HCT116 (cell line): Measurements from ENCODE around the gene MYLK. TPM values are rescaled to one million over a fixed set of nuclear protein-coding genes. Genes with fewer than 3 reads are reported as not detected.

Source experiments
- ATAC-seq: fragments of 200-7000 bp; cut with Tn5 transposase; 2 replicates; pipeline ENCODE4 v1.9.1; 2020; ENCODE audit warnings: mild to moderate bottlenecking, moderate library complexity
- BruUV-seq: library from RNA; stranded (reverse); fragments of 400-500 nt; replicated peaks from 2 replicates; lab custom pipeline; 2021; lab: Mats Ljungman, UMichigan
- CTCF ChIA-PET: fragments of 300-600 bp; sonication (Branson Sonifier 250); formaldehyde crosslinking; loops from one replicate; lab custom pipeline; 2021; ENCODE audit warnings: antibody characterized with exemption; lab: Charles Lee
- POLR2A ChIA-PET: fragments of 300-600, 350-600 bp; sonication (Branson Sonifier 250); formaldehyde crosslinking; loops from one replicate; lab custom pipeline; 2021; ENCODE audit warnings: antibody characterized with exemption; lab: Charles Lee
- RAD21 ChIA-PET, 2 experiments: fragments of 300-600 bp; sonication (Branson Sonifier 250); formaldehyde crosslinking; loops; one replicate each; lab custom pipeline; 2023; ENCODE audit warnings: low total read pairs in 2 of 2; ENCODE audit not compliant: uncharacterized antibody in 2 of 2, unreplicated experiment in 2 of 2, low non-redundant PET in 1 of 2; lab: Charles Lee
- DNase-seq: peaks from one replicate; pipeline ENCODE4 v3.0.0-alpha.2; 2010; ENCODE audit warnings: low read depth, low spot score
- H2AFZ ChIP-seq: fragments of 200-600 bp; shearing (Covaris generic), sonication (generic); 2 replicates; pipeline ENCODE4 v1.6.1; 2017; ENCODE audit warnings: low read depth, mixed run types, mixed read lengths, antibody characterized with exemption, low read length; ENCODE audit not compliant: poor library complexity, severe bottlenecking
- H3K27ac ChIP-seq: 2 replicates; pipeline ENCODE4 v1.5.1; 2012; ENCODE audit warnings: low read depth, low read length
- H3K27me3 ChIP-seq: fragments of 200-600 bp; sonication (generic); 2 replicates; pipeline ENCODE4 v1.6.1; 2016; ENCODE audit warnings: mixed run types, low read length, mixed read lengths; ENCODE audit not compliant: insufficient read depth
- H3K36me3 ChIP-seq, 2 experiments: fragments of 200-500 bp in 1 of 2; fragments of 200-600 bp in 1 of 2; sonication (Bioruptor generic) in 1 of 2; sonication (generic) in 1 of 2; 2 replicates each; pipeline versions ENCODE4 v1.5.1 to v1.6.1; 2014 to 2016; ENCODE audit warnings: low read length in 2 of 2, inconsistent platforms in 1 of 2, mixed read lengths in 1 of 2, mixed run types in 1 of 2; ENCODE audit not compliant: insufficient read depth in 2 of 2, control insufficient read depth in 1 of 2
- H3K4me1 ChIP-seq, 2 experiments: fragments of 200-600 bp in 1 of 2; sonication (generic) in 1 of 2; 2 replicates each; pipeline versions ENCODE4 v1.5.1 to v1.6.1; 2012 to 2017; ENCODE audit warnings: low read length in 2 of 2, inconsistent platforms in 1 of 2, mild to moderate bottlenecking in 1 of 2, mixed read lengths in 1 of 2, mixed run types in 1 of 2, moderate library complexity in 1 of 2; ENCODE audit not compliant: insufficient read depth in 2 of 2, control insufficient read depth in 1 of 2
- H3K4me2 ChIP-seq: fragments of 200-600 bp; sonication (generic); 2 replicates; pipeline ENCODE4 v1.6.1; 2017; ENCODE audit warnings: mixed run types, low read length, mixed read lengths
- H3K4me3 ChIP-seq, 2 experiments: fragments of 200-600 bp in 1 of 2; sonication (generic) in 1 of 2; replicated peaks in 1 of 2; 2 replicates each; pipeline ENCODE4 v1.5.1; 2011 to 2016; ENCODE audit warnings: low read length in 2 of 2, control low read depth in 1 of 2, low read depth in 1 of 2, mild to moderate bottlenecking in 1 of 2, mixed read lengths in 1 of 2, mixed run types in 1 of 2
- H3K79me2 ChIP-seq: fragments of 200-600 bp; sonication (generic); 2 replicates; pipeline ENCODE4 v1.6.1; 2017; ENCODE audit warnings: mild to moderate bottlenecking, mixed run types, low read length, moderate library complexity, mixed read lengths; ENCODE audit not compliant: insufficient read depth
- H3K9ac ChIP-seq: fragments of 200-600 bp; sonication (generic); 2 replicates; pipeline ENCODE4 v1.6.1; 2016; ENCODE audit warnings: low read length, mixed read lengths
- H3K9me2 ChIP-seq: fragments of 200-600 bp; sonication (generic), shearing (Covaris generic); 2 replicates; pipeline ENCODE4 v1.6.1; 2017; ENCODE audit warnings: mixed run types, mild to moderate bottlenecking, moderate library complexity; ENCODE audit not compliant: insufficient read depth
- H3K9me3 ChIP-seq, 2 experiments: fragments of 200-500 bp in 1 of 2; fragments of 200-600 bp in 1 of 2; sonication (Bioruptor generic) in 1 of 2; sonication (generic) in 1 of 2; 2 replicates each; pipeline ENCODE4 v1.6.1; 2014 to 2017; ENCODE audit warnings: low read length in 2 of 2, mixed read lengths in 2 of 2, inconsistent platforms in 1 of 2, low read depth in 1 of 2, mild to moderate bottlenecking in 1 of 2, mixed run types in 1 of 2, moderate library complexity in 1 of 2; ENCODE audit not compliant: control insufficient read depth in 1 of 2, insufficient read depth in 1 of 2
- H4K20me1 ChIP-seq: fragments of 200-600 bp; sonication (generic), shearing (Covaris generic); 2 replicates; pipeline ENCODE4 v1.6.1; 2017; ENCODE audit warnings: mixed run types, mild to moderate bottlenecking, moderate library complexity; ENCODE audit not compliant: insufficient read depth
- ATF3 ChIP-seq: IDR thresholded peaks from 2 replicates; pipeline ENCODE4 v1.6.1; 2012
- CBX3 ChIP-seq: IDR thresholded peaks from 2 replicates; pipeline ENCODE4 v1.6.1; 2012; ENCODE audit warnings: low read depth
- CEBPB ChIP-seq: IDR thresholded peaks from 2 replicates; pipeline ENCODE4 v1.6.1; 2012; ENCODE audit warnings: low read depth
- CTCF ChIP-seq, 3 experiments: fragments of 200-600 bp in 1 of 3; sonication (generic) in 1 of 3; IDR thresholded peaks in 2 of 3; conservative IDR thresholded peaks in 1 of 3; 2 replicates each; pipeline ENCODE4 v1.5.1; 2012 to 2017; ENCODE audit warnings: low read depth in 2 of 3, low read length in 2 of 3, antibody characterized with exemption in 1 of 3, borderline replicate concordance in 1 of 3, control low read depth in 1 of 3, mild to moderate bottlenecking in 1 of 3, mixed read lengths in 1 of 3, mixed run types in 1 of 3, moderate library complexity in 1 of 3; ENCODE audit not compliant: insufficient read depth in 1 of 3
- EGR1 ChIP-seq: IDR thresholded peaks from 2 replicates; pipeline ENCODE4 v1.6.1; 2012; ENCODE audit warnings: low read depth
- EZH2 ChIP-seq: fragments of 200-600 bp; sonication (generic); IDR thresholded peaks from 2 replicates; pipeline ENCODE4 v1.6.1; 2017; ENCODE audit warnings: antibody characterized with exemption, mixed run types
- EZH2phosphoT487 ChIP-seq: fragments of 200-600 bp; IDR thresholded peaks from 2 replicates; pipeline ENCODE4 v1.6.1; 2018; ENCODE audit warnings: antibody characterized with exemption, borderline replicate concordance
- MAX ChIP-seq: IDR thresholded peaks from 2 replicates; pipeline ENCODE4 v1.6.1; 2012
- POLR2A ChIP-seq: IDR thresholded peaks from 2 replicates; pipeline ENCODE4 v1.7.0; 2011; ENCODE audit warnings: borderline replicate concordance; ENCODE audit not compliant: insufficient read depth, insufficient read length; ENCODE audit errors: extremely low read depth
- POLR2AphosphoS5 ChIP-seq: IDR thresholded peaks from 2 replicates; pipeline ENCODE4 v1.6.1; 2011; ENCODE audit warnings: mild to moderate bottlenecking, low read depth, low read length, moderate library complexity
- RAD21 ChIP-seq: IDR thresholded peaks from 2 replicates; pipeline ENCODE4 v1.6.1; 2012; ENCODE audit warnings: low read depth, mild to moderate bottlenecking
- REST ChIP-seq: IDR thresholded peaks from 2 replicates; pipeline ENCODE4 v1.6.1; 2012; ENCODE audit warnings: low read depth
- TCF7L2 ChIP-seq: IDR thresholded peaks from 2 replicates; pipeline ENCODE4 v1.7.0; 2011; ENCODE audit warnings: borderline replicate concordance, inconsistent platforms; ENCODE audit not compliant: insufficient read depth, insufficient read length; ENCODE audit errors: extremely low read depth
- YY1 ChIP-seq: IDR thresholded peaks from 2 replicates; pipeline ENCODE4 v1.6.1; 2011; ENCODE audit warnings: low read length, low read depth, moderate library complexity, mild to moderate bottlenecking; ENCODE audit not compliant: insufficient replicate concordance; ENCODE audit errors: extremely low read depth
- ZBTB33 ChIP-seq: IDR thresholded peaks from 2 replicates; pipeline ENCODE4 v1.6.1; 2011; ENCODE audit warnings: mild to moderate bottlenecking, low read length, moderate library complexity; ENCODE audit not compliant: insufficient replicate concordance; ENCODE audit errors: extremely low read depth
- ZNF274 ChIP-seq: fragments of 200-500 bp; sonication (Bioruptor generic); IDR thresholded peaks from 2 replicates; pipeline ENCODE4 v1.6.1; 2014; ENCODE audit warnings: mild to moderate bottlenecking, low read depth, low read length, inconsistent platforms
- intact Hi-C: fragments of 100-400 bp; cut with micrococcal nuclease; formaldehyde crosslinking; loops from 2 replicates; pipeline ENCODE4 v1.10.0; 2022
- total RNA-seq: library from RNA; stranded (reverse); gene quantifications from one replicate; pipeline ENCODE4 v1.2.1, GENCODE V29; 2021; ENCODE audit not compliant: unreplicated experiment

The MYLK gene
- total RNA-seq, 1 experiment from 2014 or later = 3.8 TPM

- peaks cover 10 to 17% of the 10 kb centered on the region in 2 experiments; a peak in 3 of 4 replicates for H3K4me1 ChIP-seq
- POLR2A ChIA-PET = no interaction called here
These were observed 126.7 kb downstream of the MYLK start for GRCh38 chr3:123757281-123757940.

More at GRCh38 chr3:123757281-123757940, 126.7 kb downstream of the MYLK start:
- CTCF ChIA-PET = no interaction called here
- H3K36me3 ChIP-seq = no peaks in the 10 kb centered on the region
- intact Hi-C loops = no loop called here
- no peaks in the 10 kb centered on the region for H3K27me3 ChIP-seq
- BruUV-seq = no TSS peak
- DNase-seq (no peak), ATAC-seq (no peak)
- H3K9me3 ChIP-seq = no peaks in the 10 kb centered on the region
- no peaks in the 10 kb centered on the region for H3K9me2 ChIP-seq
- TF ChIP-seq POLR2AphosphoS5 (no peak), REST (no peak), TCF7L2 (no peak), YY1 (no peak), CBX3 (no peak), EZH2phosphoT487 (no peak), CEBPB (no peak), RAD21 (no peak), ATF3 (no peak), ZNF274 (no peak), MAX (no peak), EZH2 (no peak), POLR2A (no peak), ZBTB33 (no peak), CTCF (IDR thresholded peaks at IDR 0.05 in 2 of 3, conservative IDR thresholded peaks at IDR 0.05 in 1 of 3; ENCODE audit: borderline replicate concordance in 1 of 3, insufficient read depth in 1 of 3, low read depth in 2 of 3, low read length in 2 of 3) (no peak), EGR1 (no peak)
- H3K4me2 ChIP-seq = no peak overlapping the region
- H4K20me1 ChIP-seq = no peaks in the 10 kb centered on the region; the same call in 1 of the 2 replicates
- H3K9ac ChIP-seq = no peak overlapping the region
- RAD21 ChIA-PET = no interaction called here
- H3K79me2 ChIP-seq = no peaks in the 10 kb centered on the region
- H3K4me3 ChIP-seq = no peak overlapping the region
- H2AFZ ChIP-seq = no peak overlapping the region
- no peak overlapping the region for H3K27ac ChIP-seq
